H9 (cell line): ENCODE data around the gene CDH18. TPM values are rescaled to one million over a fixed set of nuclear protein-coding genes. Genes with fewer than 3 reads are reported as not detected.

Experiments used
- DNase-seq: peaks from one replicate; pipeline ENCODE4 v3.0.0-alpha.2; 2017
- H2AFZ ChIP-seq: one replicate; pipeline ENCODE4 v1.6.1; 2013; ENCODE audit warnings: mild to moderate bottlenecking, low read length, control low read depth, moderate library complexity
- H2AK5ac ChIP-seq: 2 replicates; pipeline ENCODE4 v1.6.1; 2013; ENCODE audit warnings: low read length, control low read depth, mixed read lengths; ENCODE audit not compliant: insufficient read length
- H2BK120ac ChIP-seq: one replicate; pipeline ENCODE4 v1.6.1; 2013; ENCODE audit warnings: low read depth, mild to moderate bottlenecking, low read length, control low read depth, inconsistent platforms; ENCODE audit not compliant: poor library complexity, severe bottlenecking
- H2BK12ac ChIP-seq: 2 replicates; pipeline ENCODE4 v1.6.1; 2013; ENCODE audit warnings: low read length, control low read depth, mixed read lengths, low read depth; ENCODE audit not compliant: insufficient read length
- H2BK15ac ChIP-seq: 2 replicates; pipeline ENCODE4 v1.6.1; 2013; ENCODE audit warnings: low read depth, low read length, control low read depth
- H2BK20ac ChIP-seq: one replicate; pipeline ENCODE4 v1.6.1; 2013; ENCODE audit warnings: low read depth, mild to moderate bottlenecking, low read length, control low read depth, inconsistent platforms; ENCODE audit not compliant: poor library complexity, severe bottlenecking
- H2BK5ac ChIP-seq: 2 replicates; pipeline ENCODE4 v1.6.1; 2013; ENCODE audit warnings: low read length, control low read depth, mixed read lengths; ENCODE audit not compliant: insufficient read length
- H3K14ac ChIP-seq: 2 replicates; pipeline ENCODE4 v1.6.1; 2013; ENCODE audit warnings: low read length, control low read depth; ENCODE audit not compliant: insufficient read depth
- H3K18ac ChIP-seq: 2 replicates; pipeline ENCODE4 v1.6.1; 2013; ENCODE audit warnings: low read depth, mild to moderate bottlenecking, mixed read lengths, low read length, control low read depth; ENCODE audit not compliant: insufficient read length
- H3K23ac ChIP-seq: 2 replicates; pipeline ENCODE4 v1.6.1; 2013; ENCODE audit warnings: low read length, control low read depth, mixed read lengths, low read depth; ENCODE audit not compliant: insufficient read length
- H3K23me2 ChIP-seq: 2 replicates; pipeline ENCODE4 v1.6.1; 2013; ENCODE audit warnings: low read depth, mild to moderate bottlenecking, mixed read lengths, low read length, control low read depth; ENCODE audit not compliant: insufficient read length, poor library complexity, severe bottlenecking
- H3K27ac ChIP-seq: 2 replicates; pipeline ENCODE4 v1.5.1; 2013; ENCODE audit warnings: low read length, control low read depth, mixed read lengths, low read depth; ENCODE audit not compliant: insufficient read length
- H3K27me3 ChIP-seq: 2 replicates; pipeline ENCODE4 v1.6.1; 2013; ENCODE audit warnings: low read length, control low read depth, inconsistent platforms; ENCODE audit not compliant: insufficient read depth
- H3K4ac ChIP-seq: 2 replicates; pipeline ENCODE4 v1.6.1; 2013; ENCODE audit warnings: low read depth, mild to moderate bottlenecking, control low read depth, inconsistent platforms, low read length, moderate library complexity
- H3K4me1 ChIP-seq: 2 replicates; pipeline ENCODE4 v1.6.1; 2013; ENCODE audit warnings: low read length, control low read depth, inconsistent platforms; ENCODE audit not compliant: insufficient read depth
- H3K4me2 ChIP-seq: 2 replicates; pipeline ENCODE4 v1.6.1; 2013; ENCODE audit warnings: low read length, control low read depth, mixed read lengths; ENCODE audit not compliant: insufficient read length, insufficient read depth
- H3K56ac ChIP-seq: 2 replicates; pipeline ENCODE4 v1.6.1; 2013; ENCODE audit warnings: low read depth, mild to moderate bottlenecking, mixed read lengths, low read length, control low read depth; ENCODE audit not compliant: insufficient read length
- H3K79me1 ChIP-seq: 2 replicates; pipeline ENCODE4 v1.6.1; 2013; ENCODE audit warnings: low read depth, mild to moderate bottlenecking, moderate library complexity, low read length, control low read depth, inconsistent platforms; ENCODE audit not compliant: insufficient read depth, poor library complexity, severe bottlenecking
- H3K79me2 ChIP-seq: 2 replicates; pipeline ENCODE4 v1.6.1; 2013; ENCODE audit warnings: low read length, control low read depth, inconsistent platforms; ENCODE audit not compliant: insufficient read depth
- H3K9ac ChIP-seq: 2 replicates; pipeline ENCODE4 v1.6.1; 2013; ENCODE audit warnings: low read length, control low read depth, mixed read lengths; ENCODE audit not compliant: insufficient read length; ENCODE audit errors: extremely low read depth
- H3K9me3 ChIP-seq: one replicate; pipeline ENCODE4 v1.6.1; 2013; ENCODE audit warnings: low read depth, low read length, inconsistent platforms; ENCODE audit not compliant: control insufficient read depth
- H3T11ph ChIP-seq: one replicate; pipeline ENCODE4 v1.6.1; 2013; ENCODE audit warnings: mild to moderate bottlenecking, low read length, control low read depth, inconsistent platforms
- H4K20me1 ChIP-seq: one replicate; pipeline ENCODE4 v1.6.1; 2013; ENCODE audit not compliant: control insufficient read depth, insufficient read length, insufficient read depth
- H4K5ac ChIP-seq: 2 replicates; pipeline ENCODE4 v1.6.1; 2013; ENCODE audit warnings: low read depth, mild to moderate bottlenecking, mixed read lengths, low read length, control low read depth; ENCODE audit not compliant: insufficient read length
- H4K8ac ChIP-seq: replicated peaks from 2 replicates; pipeline ENCODE4 v1.6.1; 2013; ENCODE audit warnings: low read length, control low read depth, mixed read lengths, low read depth; ENCODE audit not compliant: insufficient read length
- H4K91ac ChIP-seq: 2 replicates; pipeline ENCODE4 v1.6.1; 2013; ENCODE audit warnings: low read depth, mild to moderate bottlenecking, moderate library complexity, mixed read lengths, low read length, control low read depth; ENCODE audit not compliant: insufficient read length
- H3K27ac Mint-ChIP-seq, 3 experiments: 2 replicates in 2 of 3; 3 replicates in 1 of 3; pipeline ENCODE4 v1.8.0; 2020 to 2021; ENCODE audit warnings: mixed read lengths in 3 of 3, mild to moderate bottlenecking in 1 of 3, moderate library complexity in 1 of 3
- H3K27me3 Mint-ChIP-seq: 2 replicates; pipeline ENCODE4 v1.8.0; 2021; ENCODE audit warnings: low read depth, mild to moderate bottlenecking, moderate library complexity, mixed read lengths
- H3K36me3 Mint-ChIP-seq, 3 experiments: 2 replicates in 2 of 3; 3 replicates in 1 of 3; pipeline ENCODE4 v1.8.0; 2020 to 2021; ENCODE audit warnings: low read depth in 3 of 3, mixed read lengths in 3 of 3; ENCODE audit not compliant: insufficient read depth in 1 of 3
- H3K4me1 Mint-ChIP-seq, 2 experiments: 2 replicates each; pipeline ENCODE4 v1.8.0; 2020; ENCODE audit warnings: mixed read lengths in 2 of 2
- H3K4me3 Mint-ChIP-seq, 2 experiments: 2 replicates in 1 of 2; 3 replicates in 1 of 2; pipeline ENCODE4 v1.8.0; 2020 to 2021; ENCODE audit warnings: mild to moderate bottlenecking in 2 of 2, mixed read lengths in 2 of 2, moderate library complexity in 1 of 2
- H3K9me3 Mint-ChIP-seq, 2 experiments: 2 replicates in 1 of 2; 3 replicates in 1 of 2; pipeline ENCODE4 v1.8.0; 2020; ENCODE audit warnings: mild to moderate bottlenecking in 2 of 2, mixed read lengths in 2 of 2, moderate library complexity in 1 of 2
- CTCF ChIP-seq: fragments of 200-600 bp; sonication (generic); conservative IDR thresholded peaks from 3 replicates; pipeline ENCODE4 v1.8.0; 2021; ENCODE audit warnings: antibody characterized with exemption, mild to moderate bottlenecking
- WGBS: extraction: QIAGEN DNeasy Blood & Tissue Kit; methylation state at CpG from one replicate; pipeline ENCODE4 v1.1.7; 2013; ENCODE audit warnings: missing lambda C conversion rate, low lambda C conversion rate, mixed read lengths; ENCODE audit not compliant: insufficient read length; ENCODE audit errors: extremely low coverage; 5-methylcytosine and 5-hydroxymethylcytosine counted together
- total RNA-seq: library from RNA; stranded (reverse); gene quantifications from 2 replicates; pipeline ENCODE4 v1.2.1, GENCODE V29; 2021

Gene CDH18
- total RNA-seq, 1 experiment from 2014 or later, result not detected

- no peak overlapping the region for H3K56ac ChIP-seq
- no peak for TF ChIP-seq CTCF
- no CpG with 5 or more reads among the region's 2 CpGs for WGBS
- Mint-ChIP-seq H3K9me3 (peaks cover 23 to 25% of the 10 kb centered on the region in 2 experiments), H3K4me3 (no peak overlapping the region), H3K36me3 (peaks cover 16 to 26% (median 23%) of the 10 kb centered on the region in 3 experiments), H3K27me3 (no peaks in the 10 kb centered on the region), H3K27ac (0 out of 7 replicates have a peak overlapping the region, but pooled peaks of 1 of the 3 experiments have one; percentile 23), H3K4me1 (peaks cover 0 to 4% of the 10 kb centered on the region in 2 experiments; a peak in 1 of 4 replicates)
- H2AFZ ChIP-seq, result no peak overlapping the region
- no peaks in the 10 kb centered on the region for H4K20me1 ChIP-seq
- no peak overlapping the region for H3K14ac ChIP-seq
- DNase-seq, result peak; percentile 27
- no peak overlapping the region for H3K9ac ChIP-seq
- H3K27me3 ChIP-seq, result no peaks in the 10 kb centered on the region
- no peak overlapping the region for H2BK20ac ChIP-seq
- H3K23me2 ChIP-seq, result no peaks in the 10 kb centered on the region
- no peak overlapping the region for H3K4ac ChIP-seq
- H2BK5ac ChIP-seq, result no peak overlapping the region
- no peak overlapping the region for H4K91ac ChIP-seq
- H3K27ac ChIP-seq, result no peak overlapping the region
- H3K9me3 ChIP-seq, result no peaks in the 10 kb centered on the region
- no peaks in the 10 kb centered on the region for H3K79me1 ChIP-seq
- H2AK5ac ChIP-seq, result no peak overlapping the region
- H3K4me1 ChIP-seq, result no peaks in the 10 kb centered on the region
- H3K79me2 ChIP-seq, result no peaks in the 10 kb centered on the region
- H3T11ph ChIP-seq, result no peak overlapping the region
- H3K23ac ChIP-seq, result no peak overlapping the region
- no peak overlapping the region for H2BK15ac ChIP-seq
- no peak overlapping the region for H4K5ac ChIP-seq
- no peak overlapping the region for H3K18ac ChIP-seq
- H2BK120ac ChIP-seq, result no peak overlapping the region
- H2BK12ac ChIP-seq, result no peak overlapping the region
- no peak overlapping the region for H4K8ac ChIP-seq
- H3K4me2 ChIP-seq, result no peak overlapping the region
Observed at GRCh38 chr5:20020247-20020646, 32.2 kb upstream of the CDH18 start.
